ENCODE results near the gene ADAM12.

The ADAM12 gene

GRCh38 chr10:126133082-126133620 is 255.1 kb downstream of the ADAM12 start:
- no peak for DNase-seq

- DNase-seq = no peak
Observed at GRCh38 chr10:126131341-126131740, 256.9 kb downstream of the ADAM12 start.

GRCh38 chr10:126130271-126130710 is 258.0 kb downstream of the ADAM12 start:
- DNase-seq = no peak

GRCh38 chr10:126129026-126129425 is 259.3 kb downstream of the ADAM12 start:
- DNase-seq = no peak

- no peak for DNase-seq
Observed at GRCh38 chr10:126128581-126128980, 259.7 kb downstream of the ADAM12 start.

GRCh38 chr10:126127481-126128029 is 260.7 kb downstream of the ADAM12 start:
- no peak for DNase-seq

GRCh38 chr10:126126866-126127265 is 261.4 kb downstream of the ADAM12 start:
- no peak for DNase-seq

GRCh38 chr10:126126023-126126422 is 262.3 kb downstream of the ADAM12 start:
- no peak for DNase-seq

GRCh38 chr10:126124668-126125349 is 263.5 kb downstream of the ADAM12 start:
- DNase-seq = no peak

- DNase-seq = no peak
Observed at GRCh38 chr10:126124046-126124445, 264.2 kb downstream of the ADAM12 start.

GRCh38 chr10:126123466-126123865 is 264.8 kb downstream of the ADAM12 start:
- DNase-seq = no peak

GRCh38 chr10:126122881-126123280 is 265.4 kb downstream of the ADAM12 start:
- DNase-seq = no peak

GRCh38 chr10:126119599-126119998 is 268.7 kb downstream of the ADAM12 start:
- no peak for DNase-seq

- DNase-seq = no peak
Observed at GRCh38 chr10:126118476-126118875, 269.8 kb downstream of the ADAM12 start.

GRCh38 chr10:126117196-126117595 is 271.1 kb downstream of the ADAM12 start:
- DNase-seq = no peak

GRCh38 chr10:126115886-126116285 is 272.4 kb downstream of the ADAM12 start:
- no peak for DNase-seq

GRCh38 chr10:126114884-126115555 is 273.3 kb downstream of the ADAM12 start:
- DNase-seq = no peak

- DNase-seq = no peak
Observed at GRCh38 chr10:126111516-126111915, 276.8 kb downstream of the ADAM12 start.

GRCh38 chr10:126110489-126111180 is 277.6 kb downstream of the ADAM12 start:
- no peak for DNase-seq

- no peak for DNase-seq
Observed at GRCh38 chr10:126109893-126110292, 278.4 kb downstream of the ADAM12 start.

GRCh38 chr10:126108693-126109092 is 279.6 kb downstream of the ADAM12 start:
- DNase-seq = no peak

GRCh38 chr10:126104767-126105166 is 283.5 kb downstream of the ADAM12 start:
- DNase-seq = no peak

- DNase-seq = no peak
Observed at GRCh38 chr10:126102636-126103035, 285.6 kb downstream of the ADAM12 start.
